ENCODE measurements around the gene CSNK2A2. TPM values are rescaled to one million over a fixed set of nuclear protein-coding genes. Genes with fewer than 3 reads are reported as not detected.

CSNK2A2 gene
- total RNA-seq, 2 experiments from 2014 or later = 86.0 to 86.7 TPM

GRCh38 chr16:58128181-58128631 lies 69.7 kb downstream of the CSNK2A2 start:
- Mint-ChIP-seq H3K9me3 (no peaks in the 10 kb centered on the region), H3K36me3 (ENCODE audit: low read depth) (no peaks in the 10 kb centered on the region), H3K4me1 (ENCODE audit: low read depth) (peaks cover 46% of the 10 kb centered on the region), H3K27me3 (ENCODE audit: low read depth) (no peaks in the 10 kb centered on the region), H3K4me3 (peak overlapping the region; percentile 96), H3K27ac (peak overlapping the region; percentile 91)
- no peak for DNase-seq
- intact Hi-C loops (cut with micrococcal nuclease) = loop anchor here (2.0 to 10.0 kb wide), 7 partner anchors 109 to 681 kb away; partner anchors contain the start of genes CCDC102A, CIAPIN1, COQ9 and SETD6
- CTCF ChIA-PET = interaction anchor here (0.8 to 1.9 kb wide), 9 partner anchors 9 to 121 kb away, joined by 3 to 7 read pairs (median 4); a partner anchor contains a TSS

GRCh38 chr16:58127634-58128033 lies 70.3 kb downstream of the CSNK2A2 start:
- peak overlapping the region; percentile 96 for H3K4me3 Mint-ChIP-seq
- intact Hi-C loops (cut with micrococcal nuclease) = loop anchor here (2.0 to 10.0 kb wide), 7 partner anchors 110 to 680 kb away; partner anchors contain the start of genes CCDC102A, CIAPIN1, COQ9 and SETD6
- H3K4me1 Mint-ChIP-seq (ENCODE audit: low read depth) = peaks cover 50% of the 10 kb centered on the region

GRCh38 chr16:58127033-58127556 lies 70.8 kb downstream of the CSNK2A2 start:
- peak overlapping the region; percentile 96 for H3K4me3 Mint-ChIP-seq
- intact Hi-C loops (cut with micrococcal nuclease) = loop anchor here (5.0 to 10.0 kb wide), 6 partner anchors 110 to 680 kb away; partner anchors contain the start of genes CCDC102A, CIAPIN1, COQ9 and SETD6
- no peak overlapping the region for H3K27ac Mint-ChIP-seq
- H3K27me3 Mint-ChIP-seq (ENCODE audit: low read depth) = no peaks in the 10 kb centered on the region
- CTCF ChIA-PET = interaction anchor here (0.7 to 2.1 kb wide), 9 partner anchors 8 to 123 kb away, joined by 3 to 7 read pairs (median 4); a partner anchor contains a TSS
- H3K36me3 Mint-ChIP-seq (ENCODE audit: low read depth) = no peaks in the 10 kb centered on the region
- no peaks in the 10 kb centered on the region for H3K9me3 Mint-ChIP-seq
- peak; percentile 31 for DNase-seq
- H3K4me1 Mint-ChIP-seq (ENCODE audit: low read depth) = peaks cover 53% of the 10 kb centered on the region

More at GRCh38 chr16:58127634-58128033, 70.3 kb downstream of the CSNK2A2 start:
- no peak for DNase-seq
- H3K27me3 Mint-ChIP-seq (ENCODE audit: low read depth) = no peaks in the 10 kb centered on the region
- H3K27ac Mint-ChIP-seq = no peak overlapping the region
- CTCF ChIA-PET = interaction anchor here (0.6 to 1.5 kb wide), 9 partner anchors 9 to 122 kb away, joined by 3 to 7 read pairs (median 4); a partner anchor contains a TSS
- H3K9me3 Mint-ChIP-seq = no peaks in the 10 kb centered on the region
- no peaks in the 10 kb centered on the region for H3K36me3 Mint-ChIP-seq (ENCODE audit: low read depth)

GRCh38 chr16:58126451-58126961 lies 71.4 kb downstream of the CSNK2A2 start:
- CTCF ChIA-PET = interaction anchor here (0.7 to 2.1 kb wide), 6 partner anchors 8 to 70 kb away, joined by 3 to 7 read pairs (median 4); no protein-coding TSS in a partner anchor
- no peaks in the 10 kb centered on the region for H3K36me3 Mint-ChIP-seq (ENCODE audit: low read depth)
- no peak overlapping the region for H3K27ac Mint-ChIP-seq
- H3K4me1 Mint-ChIP-seq (ENCODE audit: low read depth) = peaks cover 59% of the 10 kb centered on the region
- no peak for DNase-seq
- no peaks in the 10 kb centered on the region for H3K9me3 Mint-ChIP-seq
- intact Hi-C loops (cut with micrococcal nuclease) = loop anchor here (5.0 to 10.0 kb wide), 6 partner anchors 111 to 679 kb away; partner anchors contain the start of genes CCDC102A, CIAPIN1, COQ9 and SETD6
- H3K27me3 Mint-ChIP-seq (ENCODE audit: low read depth) = no peaks in the 10 kb centered on the region
- peak overlapping the region; percentile 96 for H3K4me3 Mint-ChIP-seq

GRCh38 chr16:58125781-58126335 lies 72.0 kb downstream of the CSNK2A2 start:
- CTCF ChIA-PET = interaction anchor here (0.6 to 2.1 kb wide), 6 partner anchors 9 to 73 kb away, joined by 3 to 7 read pairs (median 4); no protein-coding TSS in a partner anchor
- DNase-seq = no peak
- intact Hi-C loops (cut with micrococcal nuclease) = loop anchor here (5.0 to 10.0 kb wide), 6 partner anchors 111 to 679 kb away; partner anchors contain the start of genes CCDC102A, CIAPIN1, COQ9 and SETD6
- Mint-ChIP-seq H3K4me1 (ENCODE audit: low read depth) (peaks cover 60% of the 10 kb centered on the region), H3K27me3 (ENCODE audit: low read depth) (no peaks in the 10 kb centered on the region), H3K36me3 (ENCODE audit: low read depth) (no peaks in the 10 kb centered on the region), H3K27ac (no peak overlapping the region), H3K4me3 (no peak overlapping the region), H3K9me3 (no peaks in the 10 kb centered on the region)

GRCh38 chr16:58125041-58125440 lies 72.9 kb downstream of the CSNK2A2 start:
- no peaks in the 10 kb centered on the region for H3K27me3 Mint-ChIP-seq (ENCODE audit: low read depth)
- H3K36me3 Mint-ChIP-seq (ENCODE audit: low read depth) = no peaks in the 10 kb centered on the region
- no peak for DNase-seq
- intact Hi-C loops (cut with micrococcal nuclease) = loop anchor here (5.0 to 10.0 kb wide), 6 partner anchors 112 to 678 kb away; partner anchors contain the start of genes CCDC102A, CIAPIN1, COQ9 and SETD6
- CTCF ChIA-PET = interaction anchor here (0.6 to 2.1 kb wide), 4 partner anchors 8 to 72 kb away, joined by 3 to 7 read pairs (median 4); no protein-coding TSS in a partner anchor
- H3K9me3 Mint-ChIP-seq = no peaks in the 10 kb centered on the region
- no peak overlapping the region for H3K4me3 Mint-ChIP-seq
- H3K27ac Mint-ChIP-seq = no peak overlapping the region
- peaks cover 66% of the 10 kb centered on the region for H3K4me1 Mint-ChIP-seq (ENCODE audit: low read depth)

- no peak overlapping the region for H3K4me3 Mint-ChIP-seq
- H3K27ac Mint-ChIP-seq = no peak overlapping the region
- intact Hi-C loops (cut with micrococcal nuclease) = loop anchor here (10.0 kb wide), 1 partner anchor 590 kb away; the partner anchor contains the start of gene CCDC102A
- H3K4me1 Mint-ChIP-seq (ENCODE audit: low read depth) = peaks cover 66% of the 10 kb centered on the region
- H3K36me3 Mint-ChIP-seq (ENCODE audit: low read depth) = no peaks in the 10 kb centered on the region
- H3K27me3 Mint-ChIP-seq (ENCODE audit: low read depth) = no peaks in the 10 kb centered on the region
- no peak for DNase-seq
- H3K9me3 Mint-ChIP-seq = no peaks in the 10 kb centered on the region
- CTCF ChIA-PET = interaction anchor here (1.2 kb wide), 1 partner anchor 25 kb away, joined by 3 read pairs; no protein-coding TSS in a partner anchor
Observed at GRCh38 chr16:58124601-58124915, 73.3 kb downstream of the CSNK2A2 start.

GRCh38 chr16:58123896-58124600 lies 73.9 kb downstream of the CSNK2A2 start:
- no peaks in the 10 kb centered on the region for H3K27me3 Mint-ChIP-seq (ENCODE audit: low read depth)
- H3K4me1 Mint-ChIP-seq (ENCODE audit: low read depth) = peaks cover 64% of the 10 kb centered on the region
- no peak for DNase-seq
- intact Hi-C loops (cut with micrococcal nuclease) = loop anchor here (10.0 kb wide), 1 partner anchor 589 kb away; the partner anchor contains the start of gene CCDC102A
- no peak overlapping the region for H3K27ac Mint-ChIP-seq
- CTCF ChIA-PET = no interaction called here
- no peak overlapping the region for H3K4me3 Mint-ChIP-seq
- H3K36me3 Mint-ChIP-seq (ENCODE audit: low read depth) = no peaks in the 10 kb centered on the region
- no peaks in the 10 kb centered on the region for H3K9me3 Mint-ChIP-seq

- H3K4me3 Mint-ChIP-seq = no peak overlapping the region
- peaks cover 44% of the 10 kb centered on the region for H3K4me1 Mint-ChIP-seq (ENCODE audit: low read depth)
- intact Hi-C loops (cut with micrococcal nuclease) = loop anchor here (10.0 kb wide), 1 partner anchor 586 kb away; the partner anchor contains the start of gene CCDC102A
- CTCF ChIA-PET = interaction anchor here (0.6 to 2.9 kb wide), 11 partner anchors 8 to 223 kb away, joined by 3 to 10 read pairs (median 4); partner anchors contain the start of genes CFAP20 and MMP15
- DNase-seq = no peak
- H3K27me3 Mint-ChIP-seq (ENCODE audit: low read depth) = no peaks in the 10 kb centered on the region
- no peaks in the 10 kb centered on the region for H3K9me3 Mint-ChIP-seq
- H3K36me3 Mint-ChIP-seq (ENCODE audit: low read depth) = peaks cover 5% of the 10 kb centered on the region
- H3K27ac Mint-ChIP-seq = no peak overlapping the region
Observed at GRCh38 chr16:58121132-58121531, 76.8 kb downstream of the CSNK2A2 start.

- H3K4me1 Mint-ChIP-seq (ENCODE audit: low read depth) = peaks cover 36% of the 10 kb centered on the region
- no peaks in the 10 kb centered on the region for H3K27me3 Mint-ChIP-seq (ENCODE audit: low read depth)
- intact Hi-C loops (cut with micrococcal nuclease) = loop anchor here (10.0 kb wide), 1 partner anchor 585 kb away; the partner anchor contains the start of gene CCDC102A
- peaks cover 12% of the 10 kb centered on the region for H3K36me3 Mint-ChIP-seq (ENCODE audit: low read depth)
- H3K9me3 Mint-ChIP-seq = no peaks in the 10 kb centered on the region
- DNase-seq = no peak
- H3K4me3 Mint-ChIP-seq = no peak overlapping the region
- H3K27ac Mint-ChIP-seq = no peak overlapping the region
- CTCF ChIA-PET = interaction anchor here (0.6 to 2.9 kb wide), 6 partner anchors 9 to 1385 kb away, joined by 3 to 10 read pairs (median 3); partner anchors contain the start of gene CFAP20
Observed at GRCh38 chr16:58120234-58120633, 77.7 kb downstream of the CSNK2A2 start.

GRCh38 chr16:58119509-58119845 lies 78.4 kb downstream of the CSNK2A2 start:
- Mint-ChIP-seq H3K4me1 (ENCODE audit: low read depth) (peaks cover 33% of the 10 kb centered on the region), H3K9me3 (no peaks in the 10 kb centered on the region), H3K27ac (no peak overlapping the region), H3K27me3 (ENCODE audit: low read depth) (no peaks in the 10 kb centered on the region), H3K36me3 (ENCODE audit: low read depth) (peaks cover 19% of the 10 kb centered on the region), H3K4me3 (no peak overlapping the region)
- intact Hi-C loops (cut with micrococcal nuclease) = no loop called here
- no peak for DNase-seq
- CTCF ChIA-PET = interaction anchor here (1.5 to 2.7 kb wide), 2 partner anchors 8 to 10 kb away, joined by 6 to 7 read pairs; partner anchors contain the start of gene CFAP20
